HepG2 (cell line): ENCODE data around the gene PKIG. TPM values are rescaled to one million over a fixed set of nuclear protein-coding genes. Genes with fewer than 3 reads are reported as not detected.

ENCODE experiments used
- CENPX ChIP-seq: sonication (generic); formaldehyde crosslinking; IDR thresholded peaks from 2 replicates; pipeline ENCODE4 v1.9.0; 2021; ENCODE audit warnings: mild to moderate bottlenecking, missing genetic modification reagents, moderate library complexity
- CSRNP1 ChIP-seq: sonication (generic); formaldehyde crosslinking; IDR thresholded peaks from 2 replicates; pipeline ENCODE4 v1.8.1; 2023; ENCODE audit warnings: mild to moderate bottlenecking, missing genetic modification reagents
- GATAD1 ChIP-seq: IDR thresholded peaks from 2 replicates; pipeline ENCODE4 v1.6.1; 2016; ENCODE audit warnings: missing genetic modification reagents, missing compliant biosample characterization
- HNRNPH1 ChIP-seq: fragments of 200-400 bp; formaldehyde crosslinking; optimal IDR thresholded peaks from 2 replicates; pipeline ENCODE3; 2017; ENCODE audit warnings: mild to moderate bottlenecking, low read depth, low read length
- KDM6A ChIP-seq: IDR thresholded peaks from 2 replicates; pipeline ENCODE4 v1.6.1; 2016; ENCODE audit warnings: low read depth
- MAX ChIP-seq: IDR thresholded peaks from 2 replicates; pipeline ENCODE4 v1.6.1; 2012; ENCODE audit warnings: inconsistent platforms
- MAZ ChIP-seq, 2 experiments: sonication (generic) in 1 of 2; formaldehyde crosslinking in 1 of 2; IDR thresholded peaks; 2 replicates each; pipeline versions ENCODE4 v1.5.0 to v1.6.1; 2012 to 2020; ENCODE audit warnings: low read depth in 2 of 2, mild to moderate bottlenecking in 2 of 2, borderline replicate concordance in 1 of 2, improper control_type of control experiment in 1 of 2, low read length in 1 of 2, missing genetic modification reagents in 1 of 2, moderate library complexity in 1 of 2
- MTF2 ChIP-seq: sonication (generic); formaldehyde crosslinking; IDR thresholded peaks from 2 replicates; pipeline ENCODE4 v1.5.0; 2020; ENCODE audit warnings: missing genetic modification reagents, borderline replicate concordance
- MZF1 ChIP-seq: sonication (generic); formaldehyde crosslinking; IDR thresholded peaks from 2 replicates; pipeline ENCODE4 v1.8.1; 2023; ENCODE audit warnings: mild to moderate bottlenecking, missing genetic modification reagents, borderline replicate concordance
- NFE2 ChIP-seq: sonication (generic); formaldehyde crosslinking; IDR thresholded peaks from 2 replicates; pipeline ENCODE4 v1.4.0; 2020; ENCODE audit warnings: missing genetic modification reagents
- SMAD3 ChIP-seq: sonication (generic); formaldehyde crosslinking; IDR thresholded peaks from 2 replicates; pipeline ENCODE4 v1.4.0; 2020; ENCODE audit warnings: missing genetic modification reagents
- TBX3 ChIP-seq: fragments of 450-650 bp; IDR thresholded peaks from 2 replicates; pipeline ENCODE4 v1.6.1; 2017; ENCODE audit warnings: antibody characterized with exemption, mild to moderate bottlenecking, inconsistent platforms, borderline replicate concordance
- XRCC5 ChIP-seq: fragments of 200-400 bp; formaldehyde crosslinking; optimal IDR thresholded peaks from 2 replicates; pipeline ENCODE3; 2017; ENCODE audit warnings: mild to moderate bottlenecking, low read length
- ZBTB43 ChIP-seq: sonication (generic); formaldehyde crosslinking; conservative IDR thresholded peaks from 2 replicates; pipeline ENCODE4 v1.4.0; 2020; ENCODE audit warnings: missing genetic modification reagents
- ZNF17 ChIP-seq: sonication (generic); formaldehyde crosslinking; IDR thresholded peaks from 2 replicates; pipeline ENCODE4 v1.5.0; 2020; ENCODE audit warnings: mild to moderate bottlenecking, missing genetic modification reagents
- ZNF547 ChIP-seq: sonication (generic); formaldehyde crosslinking; IDR thresholded peaks from 2 replicates; pipeline ENCODE4 v1.5.1; 2020; ENCODE audit warnings: mild to moderate bottlenecking, missing genetic modification reagents
- ZNF674 ChIP-seq: sonication (generic); formaldehyde crosslinking; IDR thresholded peaks from 2 replicates; pipeline ENCODE4 v1.5.0; 2020; ENCODE audit warnings: low read depth, mild to moderate bottlenecking, missing genetic modification reagents
- ZNF713 ChIP-seq: sonication (generic); formaldehyde crosslinking; IDR thresholded peaks from 2 replicates; pipeline ENCODE4 v1.4.0; 2020; ENCODE audit warnings: mild to moderate bottlenecking, missing genetic modification reagents
- ZNF761 ChIP-seq: sonication (generic); formaldehyde crosslinking; conservative IDR thresholded peaks from 2 replicates; pipeline ENCODE4 v1.4.0; 2020; ENCODE audit warnings: mild to moderate bottlenecking, missing genetic modification reagents
- ZNF766 ChIP-seq: sonication (generic); formaldehyde crosslinking; IDR thresholded peaks from 2 replicates; pipeline ENCODE4 v1.5.0; 2020; ENCODE audit warnings: missing genetic modification reagents, borderline replicate concordance
- ZNF768 ChIP-seq: sonication (generic); formaldehyde crosslinking; IDR thresholded peaks from 2 replicates; pipeline ENCODE4 v1.4.0; 2020; ENCODE audit warnings: missing genetic modification reagents
- ZNF788 ChIP-seq: sonication (generic); formaldehyde crosslinking; IDR thresholded peaks from 2 replicates; pipeline ENCODE4 v1.5.0; 2020; ENCODE audit warnings: mild to moderate bottlenecking, missing genetic modification reagents, borderline replicate concordance
- ZSCAN9 ChIP-seq: IDR thresholded peaks from 2 replicates; pipeline ENCODE4 v1.6.1; 2016; ENCODE audit warnings: borderline replicate concordance
- polyA plus RNA-seq, 8 experiments: library from polyadenylated mRNA; depleted of rRNA in 3 of 8; stranded (reverse) in 7 of 8; unstranded in 1 of 8; fragments of >200 nt; fragmentation: Illumina TruSeq in 4 of 8; extraction: Trizol in 4 of 8; gene quantifications; 2 replicates each; pipeline versions ENCODE4 v1.2.1 to v1.2.3, GENCODE V29; 2011 to 2016; ENCODE audit warnings: low read depth in 4 of 8, missing spikeins in 1 of 8, mixed read lengths in 1 of 8; ENCODE audit not compliant: insufficient read depth in 1 of 8
- total RNA-seq, 5 experiments: library from RNA; depleted of rRNA; stranded (reverse); fragments of >200 nt; fragmentation: Illumina TruSeq; extraction: Trizol; gene quantifications; 2 replicates each; pipeline ENCODE4 v1.2.3, GENCODE V29; 2016; ENCODE audit warnings: low read depth in 1 of 5
- TF ChIP-seq, protein P1 (sequence below): sonication (generic); formaldehyde crosslinking; IDR thresholded peaks from 2 replicates; pipeline ENCODE4 v1.9.0; 2021; ENCODE audit warnings: missing genetic modification reagents, borderline replicate concordance

The PKIG gene
- total and polyA plus RNA-seq, 2 of the 13 experiments (the other 11 are each of a cell fraction or from before 2014, with no cell fraction given): 30.8 to 44.5 TPM

DNA sequence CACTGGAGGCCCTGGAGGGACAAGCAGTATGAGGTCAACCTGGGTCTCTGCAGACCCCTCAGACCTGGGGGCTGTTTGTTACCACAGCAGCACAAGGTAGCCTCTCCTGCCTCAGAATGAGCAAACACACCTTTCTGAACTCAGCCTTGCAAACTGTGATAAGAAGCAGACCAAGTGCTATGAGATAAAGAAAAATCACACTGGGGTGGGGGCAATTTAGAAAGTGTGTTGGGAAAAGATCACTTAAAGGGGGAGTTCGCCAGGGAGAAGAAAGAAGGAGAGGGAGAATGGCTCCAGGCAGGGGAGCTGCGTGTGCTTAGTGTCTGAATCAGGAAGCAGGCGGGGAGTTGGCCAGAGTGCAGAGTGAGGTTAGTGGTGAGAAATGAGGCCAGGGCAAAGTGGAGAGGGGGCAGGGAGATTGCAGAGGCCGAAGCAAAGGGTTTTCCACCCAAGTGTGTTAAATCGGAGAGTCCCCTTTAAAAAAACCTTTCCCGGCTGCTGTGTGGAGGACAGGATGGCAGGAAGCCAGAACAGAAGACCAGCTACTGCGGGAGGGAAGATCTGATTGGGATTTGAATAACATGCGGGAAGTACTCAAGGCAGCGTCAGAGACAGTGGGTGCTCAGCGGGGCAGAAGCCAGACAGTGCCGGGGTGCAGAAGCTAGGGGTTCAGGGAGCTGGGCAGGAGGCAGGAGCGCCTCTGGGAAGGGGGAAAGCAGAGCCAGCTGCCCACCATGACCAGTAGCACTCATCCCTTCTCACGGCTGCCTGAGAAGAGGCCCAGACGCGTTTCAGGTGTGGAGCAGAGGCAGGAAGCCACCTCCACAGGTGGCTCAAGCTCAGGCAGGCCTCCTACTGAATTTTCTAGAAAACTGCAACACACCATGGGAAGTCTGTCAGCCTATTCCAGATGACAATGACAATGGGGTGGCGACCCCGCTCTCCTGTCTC lies 60.1 kb downstream of the PKIG start (continued):
- TF ChIP-seq GATAD1 (CRISPR knock-in tag): peak; percentile 23; the same call in 1 of the 2 replicates
- no peak for TF ChIP-seq ZNF766
- TF ChIP-seq ZNF17 (CRISPR knock-in tag): no peak
- 0 out of 2 replicates have a peak, but pooled peaks have one; percentile 11 for TF ChIP-seq KDM6A (CRISPR knock-in tag)
- TF ChIP-seq ZNF674: no peak
- TF ChIP-seq CENPX (CRISPR knock-in tag): no peak
- TF ChIP-seq XRCC5: peak; percentile 47
- no peak for TF ChIP-seq MTF2 (CRISPR knock-in tag)
- TF ChIP-seq TBX3: no peak
- no peak for TF ChIP-seq SMAD3
- peak; percentile 84 for TF ChIP-seq CSRNP1
- peak; percentile 24; the same call in 1 of the 2 replicates for TF ChIP-seq ZNF788
- TF ChIP-seq ZSCAN9 (CRISPR knock-in tag): 0 out of 2 replicates have a peak, but pooled peaks have one; percentile 22
- no peak for TF ChIP-seq NFE2 (CRISPR knock-in tag)
- TF ChIP-seq MZF1: no peak
- TF ChIP-seq, protein P1, sequence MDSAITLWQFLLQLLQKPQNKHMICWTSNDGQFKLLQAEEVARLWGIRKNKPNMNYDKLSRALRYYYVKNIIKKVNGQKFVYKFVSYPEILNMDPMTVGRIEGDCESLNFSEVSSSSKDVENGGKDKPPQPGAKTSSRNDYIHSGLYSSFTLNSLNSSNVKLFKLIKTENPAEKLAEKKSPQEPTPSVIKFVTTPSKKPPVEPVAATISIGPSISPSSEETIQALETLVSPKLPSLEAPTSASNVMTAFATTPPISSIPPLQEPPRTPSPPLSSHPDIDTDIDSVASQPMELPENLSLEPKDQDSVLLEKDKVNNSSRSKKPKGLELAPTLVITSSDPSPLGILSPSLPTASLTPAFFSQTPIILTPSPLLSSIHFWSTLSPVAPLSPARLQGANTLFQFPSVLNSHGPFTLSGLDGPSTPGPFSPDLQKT (CRISPR knock-in tag): no peak
- TF ChIP-seq MAX: peak; percentile 40
- TF ChIP-seq MAZ (IDR thresholded peaks at IDR 0.05; ENCODE audit: borderline replicate concordance, low read depth, low read length): peak; percentile 42; the same call in 1 of the 2 replicates
- TF ChIP-seq MAZ (CRISPR knock-in tag; IDR thresholded peaks at IDR 0.05; ENCODE audit: low read depth): no peak
- TF ChIP-seq ZNF547 (CRISPR knock-in tag): 0 out of 2 replicates have a peak, but pooled peaks have one; percentile 29
- TF ChIP-seq ZNF713 (CRISPR knock-in tag): 0 out of 2 replicates have a peak, but pooled peaks have one; percentile 83
- no peak for TF ChIP-seq HNRNPH1
- peak; percentile 49; the same call in 1 of the 2 replicates for TF ChIP-seq ZNF768 (CRISPR knock-in tag)
- TF ChIP-seq ZNF761: peak; percentile 48; the same call in 1 of the 2 replicates
- no peak for TF ChIP-seq ZBTB43 (CRISPR knock-in tag)
